Testis (tissue), 3 donors: Measurements from ENCODE around the gene GJB6. TPM values are rescaled to one million over a fixed set of nuclear protein-coding genes. Genes with fewer than 3 reads are reported as not detected.

Experiments used
- DNase-seq: peaks from one replicate; pipeline ENCODE4 v3.0.0-alpha.2; 2019
- H3K27ac ChIP-seq, 2 donors: fragments of 200-600 bp; sonication (generic); one replicate each; pipeline ENCODE4 v1.5.1; 2019
- H3K27me3 ChIP-seq: fragments of 200-600 bp; sonication (generic); one replicate; pipeline ENCODE4 v1.5.1; 2019
- H3K36me3 ChIP-seq: fragments of 200-600 bp; sonication (generic); one replicate; pipeline ENCODE4 v1.5.1; 2017; ENCODE audit warnings: low read depth; ENCODE audit errors: missing control alignments
- H3K4me1 ChIP-seq: fragments of 200-600 bp; sonication (generic); one replicate; pipeline ENCODE4 v1.5.1; 2019
- H3K4me3 ChIP-seq, 2 donors: fragments of 200-600 bp; sonication (generic); one replicate each; pipeline ENCODE4 v1.5.1; 2017 to 2019
- H3K9me3 ChIP-seq: fragments of 200-600 bp; sonication (generic); one replicate; pipeline ENCODE4 v1.5.1; 2017
- CTCF ChIP-seq, 3 experiments: fragments of 450-650 bp in 2 of 3; fragments of 200-600 bp in 1 of 3; sonication (generic) in 1 of 3; IDR thresholded peaks; one replicate each; pipeline ENCODE4 v1.5.1; 2016 to 2019; ENCODE audit warnings: antibody characterized with exemption in 3 of 3, mild to moderate bottlenecking in 2 of 3, moderate library complexity in 1 of 3
- POLR2A ChIP-seq: fragments of 450-650 bp; IDR thresholded peaks from one replicate; pipeline ENCODE4 v1.6.1; 2017; ENCODE audit warnings: antibody characterized with exemption, mild to moderate bottlenecking, moderate library complexity
- WGBS, 2 donors: methylation state at CpG; one replicate each; pipeline ENCODE4 v1.1.5; 2018; 5-methylcytosine and 5-hydroxymethylcytosine counted together
- intact Hi-C: fragments of 100-400 bp; cut with DNase I; formaldehyde crosslinking; loops from one replicate; pipeline ENCODE4 v1.15.1; 2023; ENCODE audit warnings: low total_unique reads
- polyA plus RNA-seq: library from polyadenylated mRNA; stranded (reverse); fragments of 350-450 nt; fragmentation: Illumina TruSeq; extraction: RNeasy Lipid Tissue Mini Kit (QIAGEN cat#74804); gene quantifications from one replicate; pipeline ENCODE4 v1.2.3, GENCODE V29; 2014; ENCODE audit warnings: low read depth, low replicate concordance; ENCODE audit not compliant: insufficient read depth
- total RNA-seq, 2 donors: library from RNA; depleted of rRNA; stranded (reverse); fragments of >200 nt; gene quantifications; one replicate each; pipeline ENCODE4 v1.2.3, GENCODE V29; 2016

GJB6 gene
- total and polyA plus RNA-seq, 3 donors from 2014 or later, result 1.4 to 1.8 (median 1.7) TPM

GRCh38 chr13:20185366-20186056, 46.6 kb downstream of the GJB6 start:
- TF ChIP-seq POLR2A (no peak), CTCF (IDR thresholded peaks at IDR 0.05) (no peak)
- intact Hi-C loops, result no loop called here
- no peak overlapping the region for H3K4me3 ChIP-seq
- 64 to 78% methylated on average over 8 to 12 of the region's 12 CpGs for WGBS, 2 donors
- no peak overlapping the region for H3K27ac ChIP-seq
- no peaks in the 10 kb centered on the region for H3K4me1 ChIP-seq
- H3K36me3 ChIP-seq, result no peaks in the 10 kb centered on the region
- no peaks in the 10 kb centered on the region for H3K9me3 ChIP-seq
- no peak for DNase-seq
- no peaks in the 10 kb centered on the region for H3K27me3 ChIP-seq

- Histone ChIP-seq H3K4me3 (no peak overlapping the region), H3K36me3 (no peaks in the 10 kb centered on the region), H3K27me3 (no peaks in the 10 kb centered on the region), H3K9me3 (no peaks in the 10 kb centered on the region), H3K27ac (no peak overlapping the region), H3K4me1 (peaks cover 4% of the 10 kb centered on the region)
- intact Hi-C loops, result no loop called here
- WGBS, 2 donors, result 31 to 33% methylated on average over 5 of the region's 5 CpGs
- TF ChIP-seq CTCF (IDR thresholded peaks at IDR 0.05), result peak; percentile 57 to 67 (median 67)
- TF ChIP-seq POLR2A, result no peak
- peak; percentile 57 for DNase-seq
Measured at GRCh38 chr13:20182231-20182846, 49.8 kb downstream of the GJB6 start.

DNA sequence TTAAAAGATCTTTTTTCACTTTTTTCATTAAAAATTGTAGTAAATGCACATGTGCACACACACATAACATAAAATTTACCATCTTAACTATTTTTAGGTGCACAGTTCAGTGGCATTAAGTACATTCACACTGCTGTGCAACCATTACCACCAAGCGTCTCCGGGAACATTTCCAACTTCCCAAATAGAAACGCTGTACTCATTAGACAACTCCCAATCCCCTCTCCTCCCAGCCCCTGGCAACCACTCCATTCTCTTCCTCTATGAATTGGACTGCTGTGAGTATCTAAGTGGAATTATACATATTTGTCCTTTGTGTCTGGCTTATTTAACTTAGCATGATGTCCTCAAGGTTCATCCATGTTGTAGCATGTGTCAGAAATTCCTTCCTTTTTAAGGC, 50.9 kb downstream of the GJB6 start:
- H3K36me3 ChIP-seq, result no peaks in the 10 kb centered on the region
- H3K27ac ChIP-seq, result no peak overlapping the region
- 69 to 78% methylated on average over 3 of the region's 3 CpGs for WGBS, 2 donors
- no peaks in the 10 kb centered on the region for H3K27me3 ChIP-seq
- TF ChIP-seq POLR2A (no peak), CTCF (IDR thresholded peaks at IDR 0.05) (no peak)
- H3K4me1 ChIP-seq, result peaks cover 4% of the 10 kb centered on the region
- no peaks in the 10 kb centered on the region for H3K9me3 ChIP-seq
- intact Hi-C loops, result no loop called here
- DNase-seq, result no peak
- no peak overlapping the region for H3K4me3 ChIP-seq

- Histone ChIP-seq H3K4me1 (peaks cover 4% of the 10 kb centered on the region), H3K4me3 (no peak overlapping the region), H3K27me3 (no peaks in the 10 kb centered on the region), H3K36me3 (no peaks in the 10 kb centered on the region), H3K9me3 (no peaks in the 10 kb centered on the region), H3K27ac (no peak overlapping the region)
- TF ChIP-seq POLR2A (no peak), CTCF (IDR thresholded peaks at IDR 0.05) (no peak)
- intact Hi-C loops, result no loop called here
- 34 to 48% methylated on average over 5 of the region's 5 CpGs for WGBS, 2 donors
- DNase-seq, result no peak
Measured at GRCh38 chr13:20178156-20178555, 54.0 kb downstream of the GJB6 start.
